Measurements from ENCODE around the gene ZNF576. TPM values are rescaled to one million over a fixed set of nuclear protein-coding genes. Genes with fewer than 3 reads are reported as not detected.

The ZNF576 gene
- total and polyA plus RNA-seq, 2 experiments from 2014 or later: 5.9 to 16.9 TPM

DNA sequence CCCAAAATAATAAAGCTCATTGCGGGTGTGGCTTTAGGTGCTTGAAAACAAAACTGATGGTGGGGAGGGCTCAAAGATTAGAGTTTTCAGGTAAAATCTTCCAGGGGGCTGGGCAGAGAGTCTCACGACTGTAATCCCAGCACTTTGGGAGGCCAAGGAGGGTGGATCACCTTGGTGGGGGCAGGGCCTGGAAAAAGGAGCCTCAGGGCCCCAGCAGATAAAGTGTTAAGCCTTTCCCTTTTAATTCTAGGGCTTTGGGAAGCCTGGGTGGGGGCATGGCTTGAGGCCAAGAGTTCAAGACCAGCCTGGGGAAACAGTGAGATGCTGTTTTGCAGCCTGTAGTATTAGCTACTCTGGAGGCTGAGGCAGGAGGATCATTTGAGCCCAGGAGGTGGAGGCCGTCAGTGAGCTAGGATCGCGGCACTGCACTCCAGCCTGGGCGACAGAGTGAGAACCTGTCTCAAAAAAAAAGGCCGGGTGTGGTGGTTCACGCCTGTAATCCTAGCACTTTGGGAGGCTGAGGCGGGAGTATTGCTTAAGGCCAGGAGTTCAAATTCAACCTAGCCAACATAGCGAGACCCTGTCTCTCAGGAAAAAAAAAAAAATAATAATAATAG is 2.2 kb upstream of the ZNF576 start:
- peaks cover 14% of the 10 kb centered on the region for H3K27me3 Mint-ChIP-seq (ENCODE audit: insufficient read depth, low read depth, poor library complexity)
- Histone ChIP-seq H3K4me1 (ENCODE audit: insufficient read depth) (peaks cover 10% of the 10 kb centered on the region), H3K4me3 (peak overlapping the region; percentile 73; the same call in 1 of the 2 replicates), H3K4me2 (no peak overlapping the region), H2AFZ (no peak overlapping the region), H3K79me2 (replicated peaks; ENCODE audit: insufficient read depth) (peaks cover 23% of the 10 kb centered on the region), H3K9me2 (ENCODE audit: insufficient read depth) (no peaks in the 10 kb centered on the region), H3K27ac (ENCODE audit: low read depth) (no peak overlapping the region), H4K20me1 (replicated peaks; ENCODE audit: insufficient read depth) (peaks cover 9% of the 10 kb centered on the region; the same call in 1 of the 2 replicates), H3F3A (replicated peaks; ENCODE audit: low read depth) (0 out of 2 replicates have a peak, but pooled peaks cover 11% of the 10 kb centered on the region), H3K36me3 (ENCODE audit: insufficient read depth) (peaks cover 8% of the 10 kb centered on the region; the same call in 1 of the 2 replicates), H3K27me3 (ENCODE audit: insufficient read depth) (no peaks in the 10 kb centered on the region)
- H3K27ac Mint-ChIP-seq: no peak overlapping the region
- H3K4me3 Mint-ChIP-seq: peak overlapping the region; percentile 43; the same call in 2 of the 3 replicates
- DNase-seq (ENCODE audit: low spot score) (no peak), ATAC-seq (no peak)
- H3K36me3 Mint-ChIP-seq (ENCODE audit: low read depth): peaks cover 25% of the 10 kb centered on the region
- H3K4me1 Mint-ChIP-seq: peaks cover 19% of the 10 kb centered on the region
- TF ChIP-seq EZH2 (IDR thresholded peaks at IDR 0.05; ENCODE audit: low read depth, unreplicated experiment): no peak
- no peak for TF ChIP-seq ZNF114 (CRISPR knock-in tag; IDR thresholded peaks at IDR 0.05)
- no peak for TF ChIP-seq POLR2AphosphoS5 (IDR thresholded peaks at IDR 0.05; ENCODE audit: low read depth)
- no peak for TF ChIP-seq STAT1 (IDR thresholded peaks at IDR 0.05; ENCODE audit: unreplicated experiment)
- H3K9me3 Mint-ChIP-seq: peaks cover 2% of the 10 kb centered on the region; the same call in 2 of the 3 replicates

DNA sequence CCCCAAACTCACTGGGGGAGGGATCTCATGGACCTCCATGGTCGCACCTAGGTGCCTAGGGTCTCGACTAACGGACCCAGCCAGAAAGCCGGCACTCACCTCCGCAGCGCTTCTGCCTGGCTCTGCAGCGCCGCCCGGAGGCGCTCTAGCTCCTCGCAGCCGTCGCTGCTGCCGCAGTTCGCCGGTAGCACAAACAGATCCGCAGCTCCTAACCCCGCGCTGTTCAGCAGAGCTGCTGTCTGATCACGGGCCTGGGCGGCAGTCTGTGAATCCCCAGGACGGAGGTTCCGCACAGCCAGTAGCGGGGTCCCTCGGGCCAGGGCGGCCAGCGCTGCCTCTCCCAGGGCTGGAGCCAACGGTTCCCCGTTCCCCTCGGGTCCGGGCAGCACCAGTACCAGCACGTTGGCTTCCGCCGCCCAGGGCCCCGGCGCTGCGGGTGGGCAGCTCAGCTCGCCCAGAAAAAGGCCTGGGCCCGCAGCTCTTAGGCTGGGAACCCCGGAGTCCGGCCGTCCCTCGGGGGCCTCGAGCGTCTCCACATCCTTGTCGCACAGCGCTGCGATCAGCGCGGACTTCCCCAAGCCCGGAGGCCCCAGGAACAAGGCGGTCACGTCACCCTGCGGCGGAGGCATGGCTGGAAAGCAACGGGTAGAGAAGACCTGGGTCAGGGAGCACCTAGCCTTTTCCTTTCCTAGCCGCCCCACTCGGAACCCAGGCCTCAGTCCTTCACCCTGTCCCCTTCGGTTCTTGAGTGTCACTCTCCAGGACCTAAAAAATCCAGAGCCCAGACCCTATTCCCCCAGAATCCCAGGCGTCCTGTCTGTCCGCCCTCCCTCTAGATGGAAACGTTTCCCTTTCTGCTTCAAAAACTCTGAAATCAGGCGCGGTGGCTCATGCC is 1.4 kb upstream of the ZNF576 start:
- 0 out of 2 replicates have a peak, but pooled peaks cover 11% of the 10 kb centered on the region for H3F3A ChIP-seq (replicated peaks; ENCODE audit: low read depth)
- peaks cover 19% of the 10 kb centered on the region for H3K4me1 Mint-ChIP-seq

More for the DNA sequence above, 1.4 kb upstream of the ZNF576 start:
- ATAC-seq (peak; percentile 76), DNase-seq (ENCODE audit: low spot score) (peak; percentile 89)
- Histone ChIP-seq H3K4me1 (ENCODE audit: insufficient read depth) (peaks cover 10% of the 10 kb centered on the region), H3K27ac (ENCODE audit: low read depth) (peak overlapping the region; percentile 53; the same call in 1 of the 2 replicates), H3K4me3 (peak overlapping the region; percentile 73), H3K79me2 (replicated peaks; ENCODE audit: insufficient read depth) (peaks cover 23% of the 10 kb centered on the region), H4K20me1 (replicated peaks; ENCODE audit: insufficient read depth) (peaks cover 8% of the 10 kb centered on the region; the same call in 1 of the 2 replicates), H3K4me2 (peak overlapping the region; percentile 97), H3K27me3 (ENCODE audit: insufficient read depth) (no peaks in the 10 kb centered on the region), H2AFZ (peak overlapping the region; percentile 8), H3K36me3 (ENCODE audit: insufficient read depth) (peaks cover 8% of the 10 kb centered on the region; the same call in 1 of the 2 replicates), H3K9me2 (ENCODE audit: insufficient read depth) (no peaks in the 10 kb centered on the region)
- Mint-ChIP-seq H3K36me3 (ENCODE audit: low read depth) (peaks cover 25% of the 10 kb centered on the region), H3K4me3 (peak overlapping the region; percentile 98), H3K27me3 (ENCODE audit: insufficient read depth, low read depth, poor library complexity) (peaks cover 14% of the 10 kb centered on the region), H3K9me3 (peaks cover 2% of the 10 kb centered on the region; the same call in 2 of the 3 replicates), H3K27ac (peak overlapping the region; percentile 100)
- no peak for TF ChIP-seq EZH2 (IDR thresholded peaks at IDR 0.05; ENCODE audit: low read depth, unreplicated experiment)
- TF ChIP-seq, protein P1, sequence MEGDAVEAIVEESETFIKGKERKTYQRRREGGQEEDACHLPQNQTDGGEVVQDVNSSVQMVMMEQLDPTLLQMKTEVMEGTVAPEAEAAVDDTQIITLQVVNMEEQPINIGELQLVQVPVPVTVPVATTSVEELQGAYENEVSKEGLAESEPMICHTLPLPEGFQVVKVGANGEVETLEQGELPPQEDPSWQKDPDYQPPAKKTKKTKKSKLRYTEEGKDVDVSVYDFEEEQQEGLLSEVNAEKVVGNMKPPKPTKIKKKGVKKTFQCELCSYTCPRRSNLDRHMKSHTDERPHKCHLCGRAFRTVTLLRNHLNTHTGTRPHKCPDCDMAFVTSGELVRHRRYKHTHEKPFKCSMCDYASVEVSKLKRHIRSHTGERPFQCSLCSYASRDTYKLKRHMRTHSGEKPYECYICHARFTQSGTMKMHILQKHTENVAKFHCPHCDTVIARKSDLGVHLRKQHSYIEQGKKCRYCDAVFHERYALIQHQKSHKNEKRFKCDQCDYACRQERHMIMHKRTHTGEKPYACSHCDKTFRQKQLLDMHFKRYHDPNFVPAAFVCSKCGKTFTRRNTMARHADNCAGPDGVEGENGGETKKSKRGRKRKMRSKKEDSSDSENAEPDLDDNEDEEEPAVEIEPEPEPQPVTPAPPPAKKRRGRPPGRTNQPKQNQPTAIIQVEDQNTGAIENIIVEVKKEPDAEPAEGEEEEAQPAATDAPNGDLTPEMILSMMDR (conservative IDR thresholded peaks at IDR 0.05; ENCODE audit: low read depth in 2 of 2): peak; percentile 80 to 93

Measured in GM23338 (cell line).